GM12878 (cell line): ENCODE results near the gene PTCD1. TPM values are rescaled to one million over a fixed set of nuclear protein-coding genes. Genes with fewer than 3 reads are reported as not detected.

ENCODE experiments used
- ATAC-seq: fragments of 200-7000 bp; cut with Tn5 transposase; 3 replicates; pipeline ENCODE4 v1.9.1; 2020; ENCODE audit warnings: mild to moderate bottlenecking, moderate library complexity
- BruUV-seq: library from RNA; stranded (reverse); fragments of 400-500 nt; replicated peaks from 2 replicates; lab custom pipeline; 2021; lab: Mats Ljungman, UMichigan
- CTCF ChIA-PET: fragments of 300-600 bp; sonication (Branson Sonifier 250); formaldehyde crosslinking; extraction: SDS; loops from one replicate; lab custom pipeline; 2021; ENCODE audit warnings: inconsistent platforms; lab: Yijun Ruan, JAX
- POLR2A ChIA-PET: fragments of 350-600 bp; formaldehyde crosslinking; extraction: SDS; loops from one replicate; lab custom pipeline; 2021; ENCODE audit warnings: inconsistent platforms; lab: Charles Lee
- RAD21 ChIA-PET: fragments of 300-600 bp; sonication (Branson Sonifier 250); formaldehyde crosslinking; loops from one replicate; lab custom pipeline; 2023; ENCODE audit warnings: antibody characterized with exemption; ENCODE audit not compliant: unreplicated experiment; lab: Charles Lee
- SMC1A ChIA-PET: fragments of 300-600 bp; sonication (Branson Sonifier 250); formaldehyde crosslinking; loops from one replicate; lab custom pipeline; 2023; ENCODE audit not compliant: unreplicated experiment, uncharacterized antibody; lab: Charles Lee
- DNase-seq: peaks from one replicate; pipeline ENCODE4 v3.0.0-alpha.2; 2011; ENCODE audit warnings: low read depth, low spot score
- FAIRE-seq: peaks from 3 replicates; lab custom pipeline; 2011; peaks lifted over from hg19 to GRCh38; lab: Jason Lieb, UNC
- H2AFZ ChIP-seq: 2 replicates; pipeline ENCODE4 v1.6.0; 2011; ENCODE audit warnings: low read depth, low read length, control low read depth; ENCODE audit not compliant: control insufficient read depth
- H3K27ac ChIP-seq: 2 replicates; pipeline ENCODE4 v1.5.1; 2011; ENCODE audit warnings: control low read depth; ENCODE audit not compliant: control insufficient read depth, insufficient read depth
- H3K27me3 ChIP-seq, 2 experiments: replicated peaks in 1 of 2; 2 replicates each; pipeline versions ENCODE4 v1.6.0 to v1.6.1; 2011; ENCODE audit warnings: low read length in 1 of 2; ENCODE audit not compliant: control insufficient read depth in 2 of 2, insufficient read depth in 2 of 2
- H3K36me3 ChIP-seq, 2 experiments: 2 replicates each; pipeline ENCODE4 v1.5.1; 2011; ENCODE audit warnings: low read length in 1 of 2; ENCODE audit not compliant: control insufficient read depth in 2 of 2, insufficient read depth in 2 of 2
- H3K4me1 ChIP-seq: 2 replicates; pipeline ENCODE4 v1.6.1; 2011; ENCODE audit warnings: mild to moderate bottlenecking, low read length, moderate library complexity, mixed read lengths; ENCODE audit not compliant: control insufficient read depth, insufficient read depth
- H3K4me2 ChIP-seq: 2 replicates; pipeline ENCODE4 v1.6.0; 2011; ENCODE audit warnings: control low read depth; ENCODE audit not compliant: control insufficient read depth, insufficient read depth
- H3K4me3 ChIP-seq: fragments of 200-600 bp; sonication (generic); 2 replicates; pipeline ENCODE4 v1.5.1; 2016
- H3K79me2 ChIP-seq: 2 replicates; pipeline ENCODE4 v1.6.0; 2011; ENCODE audit warnings: low read length; ENCODE audit not compliant: control insufficient read depth, insufficient read depth
- H3K9ac ChIP-seq: 2 replicates; pipeline ENCODE4 v1.8.0; 2011; ENCODE audit warnings: low read length, control low read depth, mixed read lengths; ENCODE audit not compliant: control insufficient read depth, insufficient read depth
- H3K9me3 ChIP-seq: replicated peaks from 3 replicates; pipeline ENCODE4 v1.5.1; 2011; ENCODE audit warnings: mild to moderate bottlenecking, low read length; ENCODE audit not compliant: control insufficient read depth, insufficient read depth
- H4K20me1 ChIP-seq: 2 replicates; pipeline ENCODE4 v1.6.0; 2011; ENCODE audit not compliant: control insufficient read depth, insufficient read depth
- CBX5 ChIP-seq: sonication (generic); IDR thresholded peaks from 2 replicates; pipeline ENCODE4 v1.6.1; 2016; ENCODE audit warnings: low read depth, moderate library complexity, mild to moderate bottlenecking, inconsistent platforms
- STAT3 ChIP-seq: IDR thresholded peaks from 2 replicates; pipeline ENCODE4 v1.6.1; 2011; ENCODE audit warnings: low read depth, low read length, improper control_type of control experiment
- WGBS: methylation state at CpG from one replicate; pipeline ENCODE4 v1.1.6; 2016; ENCODE audit warnings: low lambda C conversion rate; ENCODE audit not compliant: insufficient replicate concordance, insufficient coverage; ENCODE audit errors: missing lambda C conversion rate; 5-methylcytosine and 5-hydroxymethylcytosine counted together
- in situ Hi-C: fragments of 300-500 bp; cut with MboI; formaldehyde crosslinking; loops from 9 replicates; pipeline ENCODE4 v1.14.3; 2018; ENCODE audit warnings: mixed read lengths
- intact Hi-C: fragments of 100-400 bp; cut with micrococcal nuclease; formaldehyde crosslinking; loops from one replicate; pipeline ENCODE4 v1.14.2; 2022; ENCODE audit not compliant: unreplicated experiment
- polyA plus RNA-seq, 11 experiments: library from polyadenylated mRNA; depleted of rRNA in 4 of 11; unstranded in 6 of 11; stranded (reverse) in 5 of 11; fragments of >200 nt; fragmentation: Nextera tagmentation in 4 of 11; fragmentation: Illumina TruSeq in 1 of 11; extraction: Ambion mirVana in 4 of 11; extraction: Trizol in 1 of 11; gene quantifications; 1 replicate in 1 of 11; 2 replicates in 10 of 11; pipeline versions ENCODE4 v1.2.1 to v1.2.3, GENCODE V29; 2011 to 2016; ENCODE audit warnings: inconsistent platforms in 2 of 11, missing spikeins in 2 of 11, low read depth in 1 of 11
- total RNA-seq, 4 experiments: library from RNA; depleted of rRNA in 3 of 4; stranded (reverse); fragments of >200 nt in 3 of 4; fragmentation: Illumina TruSeq in 1 of 4; extraction: Trizol in 1 of 4; gene quantifications; 2 replicates each; pipeline versions ENCODE4 v1.2.1 to v1.2.3, GENCODE V29; 2013 to 2021
- TF ChIP-seq, protein P1 (sequence below): fragments of 450-650 bp; formaldehyde crosslinking; IDR thresholded peaks from 2 replicates; pipeline ENCODE4 v1.4.0; 2020; ENCODE audit warnings: mild to moderate bottlenecking, moderate library complexity

The PTCD1 gene
- total and polyA plus RNA-seq, 10 of the 15 experiments (the other 5 are each of a cell fraction or from before 2014, with no cell fraction given) = 0.26 to 9.7 (median 5.0) TPM

DNA sequence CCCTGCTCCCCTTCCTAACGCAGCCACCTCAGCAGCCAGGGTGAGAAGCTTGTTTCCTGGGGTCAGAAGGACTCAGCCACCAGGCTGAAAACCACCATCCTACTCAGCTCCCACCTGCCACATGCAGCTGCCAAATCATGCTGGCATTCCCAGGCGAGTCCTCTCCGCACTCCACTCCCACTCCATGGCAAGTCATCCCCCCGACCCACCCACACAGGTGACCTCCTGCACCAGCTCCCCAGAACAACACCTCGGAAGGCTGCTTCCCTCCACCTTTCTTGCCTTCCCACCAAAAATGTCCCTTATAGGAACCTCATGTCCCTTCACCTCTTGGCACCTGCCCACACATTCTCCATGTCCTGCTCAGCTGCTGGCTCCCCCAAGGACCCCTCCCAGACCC is 34.8 kb downstream of the PTCD1 start:
- H3K4me3 ChIP-seq = no peak overlapping the region
- RAD21 ChIA-PET = no interaction called here
- no peak for TF ChIP-seq STAT3
- TF ChIP-seq, protein P1, sequence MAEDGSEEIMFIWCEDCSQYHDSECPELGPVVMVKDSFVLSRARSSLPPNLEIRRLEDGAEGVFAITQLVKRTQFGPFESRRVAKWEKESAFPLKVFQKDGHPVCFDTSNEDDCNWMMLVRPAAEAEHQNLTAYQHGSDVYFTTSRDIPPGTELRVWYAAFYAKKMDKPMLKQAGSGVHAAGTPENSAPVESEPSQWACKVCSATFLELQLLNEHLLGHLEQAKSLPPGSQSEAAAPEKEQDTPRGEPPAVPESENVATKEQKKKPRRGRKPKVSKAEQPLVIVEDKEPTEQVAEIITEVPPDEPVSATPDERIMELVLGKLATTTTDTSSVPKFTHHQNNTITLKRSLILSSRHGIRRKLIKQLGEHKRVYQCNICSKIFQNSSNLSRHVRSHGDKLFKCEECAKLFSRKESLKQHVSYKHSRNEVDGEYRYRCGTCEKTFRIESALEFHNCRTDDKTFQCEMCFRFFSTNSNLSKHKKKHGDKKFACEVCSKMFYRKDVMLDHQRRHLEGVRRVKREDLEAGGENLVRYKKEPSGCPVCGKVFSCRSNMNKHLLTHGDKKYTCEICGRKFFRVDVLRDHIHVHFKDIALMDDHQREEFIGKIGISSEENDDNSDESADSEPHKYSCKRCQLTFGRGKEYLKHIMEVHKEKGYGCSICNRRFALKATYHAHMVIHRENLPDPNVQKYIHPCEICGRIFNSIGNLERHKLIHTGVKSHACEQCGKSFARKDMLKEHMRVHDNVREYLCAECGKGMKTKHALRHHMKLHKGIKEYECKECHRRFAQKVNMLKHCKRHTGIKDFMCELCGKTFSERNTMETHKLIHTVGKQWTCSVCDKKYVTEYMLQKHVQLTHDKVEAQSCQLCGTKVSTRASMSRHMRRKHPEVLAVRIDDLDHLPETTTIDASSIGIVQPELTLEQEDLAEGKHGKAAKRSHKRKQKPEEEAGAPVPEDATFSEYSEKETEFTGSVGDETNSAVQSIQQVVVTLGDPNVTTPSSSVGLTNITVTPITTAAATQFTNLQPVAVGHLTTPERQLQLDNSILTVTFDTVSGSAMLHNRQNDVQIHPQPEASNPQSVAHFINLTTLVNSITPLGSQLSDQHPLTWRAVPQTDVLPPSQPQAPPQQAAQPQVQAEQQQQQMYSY (CRISPR knock-in tag) = no peak
- no peak for TF ChIP-seq CBX5
- TF ChIP-seq, all 136 proteins: peak for 0
- in situ Hi-C loops = no loop called here
- WGBS = 88% methylated on average over 5 of the region's 5 CpGs
- Histone ChIP-seq H3K36me3 (peaks cover 23 to 26% of the 10 kb centered on the region in 2 experiments), H3K79me2 (peaks cover 36% of the 10 kb centered on the region), H2AFZ (no peak overlapping the region), H3K27me3 (no peaks in the 10 kb centered on the region), H3K4me2 (no peak overlapping the region), H3K9me3 (no peaks in the 10 kb centered on the region), H3K4me1 (peaks cover 7% of the 10 kb centered on the region), H3K27ac (no peak overlapping the region), H4K20me1 (no peaks in the 10 kb centered on the region), H3K9ac (no peak overlapping the region)
- ATAC-seq = no peak
- BruUV-seq = TSS peak; percentile 0
- ChIA-PET POLR2A (interaction anchor here (1.2 kb wide), 1 partner anchor 16 kb away, joined by 3 read pairs; no protein-coding TSS in a partner anchor), CTCF (interaction anchor here (0.6 kb wide), 1 partner anchor 58 kb away, joined by 3 read pairs; no protein-coding TSS in a partner anchor), SMC1A (no interaction called here)
- intact Hi-C loops = no loop called here
- DNase-seq = no peak
- FAIRE-seq = no peak
